GM23338 (cell line): ENCODE results near the gene PDE4D. TPM values are rescaled to one million over a fixed set of nuclear protein-coding genes. Genes with fewer than 3 reads are reported as not detected.

Experiments
- ATAC-seq: fragments of 200-7000 bp; cut with Tn5 transposase; 3 replicates; pipeline ENCODE4 v1.9.1; 2020
- DNase-seq: peaks from one replicate; pipeline ENCODE4 v3.0.0-alpha.2; 2015; ENCODE audit warnings: low spot score
- H2AFZ ChIP-seq: fragments of 200-600 bp; sonication (generic); 2 replicates; pipeline ENCODE4 v1.8.0; 2016; ENCODE audit warnings: antibody characterized with exemption, mild to moderate bottlenecking, moderate library complexity
- H3F3A ChIP-seq: fragments of 200-600 bp; sonication (generic); replicated peaks from 2 replicates; pipeline ENCODE4 v1.8.0; 2017; ENCODE audit warnings: antibody characterized with exemption, mixed run types, low read depth
- H3K27ac ChIP-seq: fragments of 200-600 bp; sonication (generic); 2 replicates; pipeline ENCODE4 v1.6.1; 2016; ENCODE audit warnings: low read depth
- H3K27me3 ChIP-seq: fragments of 200-600 bp; sonication (generic); 2 replicates; pipeline ENCODE4 v1.8.0; 2016; ENCODE audit warnings: mild to moderate bottlenecking, mixed run types, moderate library complexity; ENCODE audit not compliant: insufficient read depth
- H3K36me3 ChIP-seq: fragments of 200-600 bp; sonication (generic); 2 replicates; pipeline ENCODE4 v1.8.0; 2016; ENCODE audit warnings: mild to moderate bottlenecking; ENCODE audit not compliant: insufficient read depth
- H3K4me1 ChIP-seq: fragments of 200-600 bp; sonication (generic); 2 replicates; pipeline ENCODE4 v1.8.0; 2016; ENCODE audit warnings: mild to moderate bottlenecking, moderate library complexity; ENCODE audit not compliant: insufficient read depth
- H3K4me2 ChIP-seq: fragments of 200-600 bp; sonication (generic); 2 replicates; pipeline ENCODE4 v1.7.1; 2017; ENCODE audit warnings: mixed run types
- H3K4me3 ChIP-seq: fragments of 200-600 bp; sonication (generic); 2 replicates; pipeline ENCODE4 v1.6.1; 2016; ENCODE audit warnings: mixed run types
- H3K79me2 ChIP-seq: fragments of 200-600 bp; sonication (generic); replicated peaks from 2 replicates; pipeline ENCODE4 v1.8.0; 2017; ENCODE audit warnings: mild to moderate bottlenecking; ENCODE audit not compliant: insufficient read depth
- H3K9me2 ChIP-seq: fragments of 200-600 bp; sonication (generic); 2 replicates; pipeline ENCODE4 v1.8.0; 2017; ENCODE audit not compliant: insufficient read depth
- H4K20me1 ChIP-seq: fragments of 200-600 bp; sonication (generic); replicated peaks from 2 replicates; pipeline ENCODE4 v1.8.0; 2017; ENCODE audit warnings: mild to moderate bottlenecking; ENCODE audit not compliant: insufficient read depth
- H3K27ac Mint-ChIP-seq: 2 replicates; pipeline ENCODE4 v1.8.0; 2020; ENCODE audit warnings: inconsistent platforms, mild to moderate bottlenecking, moderate library complexity, mixed read lengths
- H3K27me3 Mint-ChIP-seq: 3 replicates; pipeline ENCODE4 v1.8.0; 2022; ENCODE audit warnings: low read depth, mild to moderate bottlenecking, moderate library complexity, mixed read lengths, inconsistent platforms; ENCODE audit not compliant: insufficient read depth, poor library complexity
- H3K36me3 Mint-ChIP-seq: 3 replicates; pipeline ENCODE4 v1.8.0; 2021; ENCODE audit warnings: low read depth, mild to moderate bottlenecking, inconsistent platforms, moderate library complexity, mixed read lengths
- H3K4me1 Mint-ChIP-seq: 3 replicates; pipeline ENCODE4 v1.8.0; 2020; ENCODE audit warnings: mild to moderate bottlenecking, inconsistent platforms, mixed read lengths
- H3K4me3 Mint-ChIP-seq: 3 replicates; pipeline ENCODE4 v1.8.0; 2021; ENCODE audit warnings: moderate library complexity, mild to moderate bottlenecking, inconsistent platforms, mixed read lengths
- H3K9me3 Mint-ChIP-seq: 3 replicates; pipeline ENCODE4 v1.8.0; 2020; ENCODE audit warnings: moderate library complexity, mild to moderate bottlenecking, inconsistent platforms, mixed read lengths
- CREB1 ChIP-seq: fragments of 250-450 bp; sonication (Bioruptor Pico); IDR thresholded peaks from 2 replicates; pipeline ENCODE4 v1.5.0; 2020; ENCODE audit warnings: low read depth, mild to moderate bottlenecking, moderate library complexity
- ETS1 ChIP-seq: IDR thresholded peaks from 2 replicates; pipeline ENCODE4 v1.6.1; 2016; ENCODE audit warnings: antibody characterized with exemption
- EZH2 ChIP-seq: fragments of 200-600 bp; sonication (generic); IDR thresholded peaks from one replicate; pipeline ENCODE4 v1.8.0; 2017; ENCODE audit warnings: antibody characterized with exemption, mild to moderate bottlenecking, low read depth; ENCODE audit not compliant: unreplicated experiment
- EZH2phosphoT487 ChIP-seq: fragments of 200-600 bp; sonication (generic); IDR thresholded peaks from one replicate; pipeline ENCODE4 v1.8.1; 2018; ENCODE audit warnings: antibody characterized with exemption; ENCODE audit not compliant: unreplicated experiment
- NANOG ChIP-seq: IDR thresholded peaks from 2 replicates; pipeline ENCODE4 v1.6.1; 2016; ENCODE audit warnings: antibody characterized with exemption, borderline replicate concordance
- POLR2AphosphoS5 ChIP-seq: IDR thresholded peaks from 2 replicates; pipeline ENCODE4 v1.6.1; 2016; ENCODE audit warnings: antibody characterized with exemption, low read depth
- STAT1 ChIP-seq: IDR thresholded peaks from one replicate; pipeline ENCODE4 v1.6.1; 2016; ENCODE audit warnings: antibody characterized with exemption; ENCODE audit not compliant: unreplicated experiment
- ZNF114 ChIP-seq: fragments of 250-450 bp; sonication (Bioruptor Pico); IDR thresholded peaks from 2 replicates; pipeline ENCODE4 v1.5.0; 2020; ENCODE audit warnings: mild to moderate bottlenecking, moderate library complexity
- ZNF331 ChIP-seq: fragments of 250-450 bp; sonication (Bioruptor Pico); IDR thresholded peaks from 2 replicates; pipeline ENCODE4 v1.5.0; 2020; ENCODE audit warnings: low read depth, mild to moderate bottlenecking, moderate library complexity
- ZNF462 ChIP-seq: fragments of 250-450 bp; sonication (Bioruptor Pico); IDR thresholded peaks from 2 replicates; pipeline ENCODE4 v1.5.0; 2020; ENCODE audit warnings: mild to moderate bottlenecking, moderate library complexity
- polyA plus RNA-seq: library from polyadenylated mRNA; unstranded; fragments of >200 nt; fragmentation: Nextera tagmentation; extraction: Ambion mirVana; gene quantifications from 2 replicates; pipeline ENCODE4 v1.2.1, GENCODE V29; 2016
- total RNA-seq: library from RNA; depleted of rRNA; stranded (reverse); fragments of >200 nt; shearing (Covaris generic); gene quantifications from 2 replicates; pipeline ENCODE4 v1.2.3, GENCODE V29; 2014

The PDE4D gene
- total and polyA plus RNA-seq, 2 experiments from 2014 or later, result 2.1 to 4.7 TPM

GRCh38 chr5:59206132-59206581 lies 687.4 kb downstream of the PDE4D start:
- Histone ChIP-seq H2AFZ (no peak overlapping the region), H3K79me2 (no peaks in the 10 kb centered on the region), H3K4me3 (no peak overlapping the region), H3K4me2 (no peak overlapping the region), H3K27ac (no peak overlapping the region), H3K4me1 (no peaks in the 10 kb centered on the region), H3F3A (no peaks in the 10 kb centered on the region), H4K20me1 (no peaks in the 10 kb centered on the region), H3K27me3 (no peaks in the 10 kb centered on the region), H3K9me2 (no peaks in the 10 kb centered on the region), H3K36me3 (no peaks in the 10 kb centered on the region)
- DNase-seq (no peak), ATAC-seq (no peak)
- Mint-ChIP-seq H3K4me3 (no peak overlapping the region), H3K27ac (no peak overlapping the region), H3K36me3 (no peaks in the 10 kb centered on the region; the same call in 2 of the 3 replicates), H3K27me3 (peaks cover 2% of the 10 kb centered on the region), H3K9me3 (no peaks in the 10 kb centered on the region), H3K4me1 (no peaks in the 10 kb centered on the region)
- TF ChIP-seq EZH2 (no peak), ZNF331 (CRISPR knock-in tag) (no peak), POLR2AphosphoS5 (no peak), STAT1 (no peak)

GRCh38 chr5:59204114-59204897 lies 689.2 kb downstream of the PDE4D start:
- Histone ChIP-seq H3K4me1 (no peaks in the 10 kb centered on the region), H3K27ac (no peak overlapping the region), H3K79me2 (no peaks in the 10 kb centered on the region), H4K20me1 (no peaks in the 10 kb centered on the region), H3K4me2 (no peak overlapping the region), H3K9me2 (no peaks in the 10 kb centered on the region), H3K27me3 (no peaks in the 10 kb centered on the region), H3F3A (peaks cover 9% of the 10 kb centered on the region), H3K4me3 (no peak overlapping the region), H2AFZ (no peak overlapping the region), H3K36me3 (no peaks in the 10 kb centered on the region)
- H3K4me3 Mint-ChIP-seq, result no peak overlapping the region
- ATAC-seq, result no peak
- no peaks in the 10 kb centered on the region for H3K4me1 Mint-ChIP-seq
- H3K27me3 Mint-ChIP-seq, result peaks cover 2% of the 10 kb centered on the region
- H3K9me3 Mint-ChIP-seq, result no peaks in the 10 kb centered on the region
- H3K36me3 Mint-ChIP-seq, result no peaks in the 10 kb centered on the region; the same call in 2 of the 3 replicates
- H3K27ac Mint-ChIP-seq, result no peak overlapping the region
- no peak for DNase-seq
- TF ChIP-seq ZNF462, result no peak
- TF ChIP-seq EZH2phosphoT487, result no peak
- no peak for TF ChIP-seq ZNF114
- TF ChIP-seq POLR2AphosphoS5, result no peak
- TF ChIP-seq ZNF331 (CRISPR knock-in tag), result no peak
- no peak for TF ChIP-seq EZH2
- TF ChIP-seq STAT1, result no peak
- TF ChIP-seq CREB1, result no peak
- no peak for TF ChIP-seq NANOG
- TF ChIP-seq ETS1, result no peak
